ENCODE results near the gene GRM1. TPM values are rescaled to one million over a fixed set of nuclear protein-coding genes. Genes with fewer than 3 reads are reported as not detected.

GRM1 gene
- total and polyA plus RNA-seq, 9 of the 15 experiments (the other 6 are each of a cell fraction or from before 2014, with no cell fraction given) = not detected

DNA sequence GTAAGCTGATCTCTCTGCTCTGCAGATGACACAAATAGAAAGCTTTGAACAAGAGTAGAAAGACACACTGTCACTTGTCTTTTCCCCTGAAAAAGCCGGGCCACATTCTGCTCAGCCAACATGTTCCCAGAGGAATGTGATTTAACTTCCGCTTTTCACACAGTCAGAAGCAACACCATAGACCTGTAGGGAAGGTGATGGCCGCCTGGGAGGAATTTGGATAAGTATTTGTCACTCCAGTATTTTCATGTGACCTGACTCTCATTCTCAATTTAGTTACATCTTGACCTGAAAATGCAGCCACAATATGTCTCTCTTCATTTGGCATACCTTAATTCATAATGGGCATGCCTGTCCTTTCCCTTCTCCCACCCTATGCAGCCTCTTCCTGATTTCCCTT lies 2.0 kb upstream of the GRM1 start (continued):
- TF ChIP-seq ZNF785 (CRISPR knock-in tag; IDR thresholded peaks at IDR 0.05) (no peak), ZC3H8 (IDR thresholded peaks at IDR 0.05) (no peak), ZNF778 (CRISPR knock-in tag; IDR thresholded peaks at IDR 0.05) (no peak), CTCF (IDR thresholded peaks at IDR 0.05 in 2 of 3, conservative IDR thresholded peaks at IDR 0.05 in 1 of 3; ENCODE audit: insufficient read depth in 2 of 3, low read depth in 1 of 3, low read length in 3 of 3) (no peak), HIVEP1 (CRISPR knock-in tag; IDR thresholded peaks at IDR 0.05) (no peak), SETDB1 (IDR thresholded peaks at IDR 0.05; ENCODE audit: low read length) (no peak)

- ATAC-seq = peak; percentile 70
- peaks cover 2% of the 10 kb centered on the region for H3K9me1 ChIP-seq (ENCODE audit: control insufficient read depth, insufficient read depth, low read length)
- H2AFZ ChIP-seq (ENCODE audit: low read depth, low read length) = no peak overlapping the region
- peaks cover 0 to 6% of the 10 kb centered on the region in 2 experiments; a peak in 2 of 5 replicates for H3K4me1 ChIP-seq (replicated peaks in 1 of 2; ENCODE audit: control insufficient read depth in 2 of 2, insufficient read depth in 2 of 2, low read length in 2 of 2)
- H3K36me3 ChIP-seq (ENCODE audit: control insufficient read depth, insufficient read depth, low read length) = no peaks in the 10 kb centered on the region
- H4K20me1 ChIP-seq (replicated peaks; ENCODE audit: control insufficient read depth, insufficient read depth, low read length) = no peaks in the 10 kb centered on the region
- no peak for FAIRE-seq
- ChIA-PET POLR2A (interaction anchor here (0.7 to 1.0 kb wide), 2 partner anchors 14 to 1246 kb away, joined by 3 to 4 read pairs; no protein-coding TSS in a partner anchor), CTCF (ENCODE audit: low intra/inter-chr PET ratio) (no interaction called here)
- no peak overlapping the region for H3K4me2 ChIP-seq (ENCODE audit: insufficient read depth, low read length)
- peaks cover 3 to 25% of the 10 kb centered on the region in 2 experiments; a peak in 3 of 5 replicates for H3K27me3 ChIP-seq (ENCODE audit: control insufficient read depth in 2 of 2, insufficient read depth in 2 of 2, low read length in 2 of 2)
- no peak overlapping the region for H3K9ac ChIP-seq (ENCODE audit: insufficient read depth in 1 of 2, low read depth in 2 of 2, low read length in 2 of 2)
- intact Hi-C loops (cut with micrococcal nuclease) (no loop called here), in situ Hi-C loops (cut with MboI) (no loop called here)
- DNase-seq (ENCODE audit: extremely low read depth in 1 of 4, low spot score in 3 of 4) = no peak
- BruUV-seq (replicated peaks) = no TSS peak
- no peak overlapping the region for H3K27ac ChIP-seq (ENCODE audit: extremely low read depth, low read depth, low read length)
- H3K79me2 ChIP-seq (ENCODE audit: control insufficient read depth, insufficient read depth, low read length) = no peaks in the 10 kb centered on the region
- H3K4me3 ChIP-seq = no peak overlapping the region
- H3K9me3 ChIP-seq (replicated peaks; ENCODE audit: control insufficient read depth, insufficient read depth, low read depth, low read length) = no peaks in the 10 kb centered on the region
- WGBS (ENCODE audit: insufficient coverage, low coverage, missing lambda C conversion rate) = 3% methylated on average over 25 of the region's 31 CpGs
- TF ChIP-seq MCM3 (IDR thresholded peaks at IDR 0.05) = 0 out of 2 replicates have a peak, but pooled peaks have one; percentile 51
- TF ChIP-seq OTX1 (CRISPR knock-in tag; IDR thresholded peaks at IDR 0.05) = peak; percentile 79; the same call in 1 of the 2 replicates
- no peak for TF ChIP-seq HDAC3 (IDR thresholded peaks at IDR 0.05; ENCODE audit: borderline replicate concordance, partially characterized antibody)
- TF ChIP-seq ZBTB26 (CRISPR knock-in tag; IDR thresholded peaks at IDR 0.05) = 0 out of 2 replicates have a peak, but pooled peaks have one; percentile 70
- peak in 2 of 3 experiments; percentile 7; a peak in 1 of 6 replicates for TF ChIP-seq CTCF (IDR thresholded peaks at IDR 0.05 in 2 of 3, conservative IDR thresholded peaks at IDR 0.05 in 1 of 3; ENCODE audit: insufficient read depth in 2 of 3, low read depth in 1 of 3, low read length in 3 of 3)
- TF ChIP-seq, protein P1, sequence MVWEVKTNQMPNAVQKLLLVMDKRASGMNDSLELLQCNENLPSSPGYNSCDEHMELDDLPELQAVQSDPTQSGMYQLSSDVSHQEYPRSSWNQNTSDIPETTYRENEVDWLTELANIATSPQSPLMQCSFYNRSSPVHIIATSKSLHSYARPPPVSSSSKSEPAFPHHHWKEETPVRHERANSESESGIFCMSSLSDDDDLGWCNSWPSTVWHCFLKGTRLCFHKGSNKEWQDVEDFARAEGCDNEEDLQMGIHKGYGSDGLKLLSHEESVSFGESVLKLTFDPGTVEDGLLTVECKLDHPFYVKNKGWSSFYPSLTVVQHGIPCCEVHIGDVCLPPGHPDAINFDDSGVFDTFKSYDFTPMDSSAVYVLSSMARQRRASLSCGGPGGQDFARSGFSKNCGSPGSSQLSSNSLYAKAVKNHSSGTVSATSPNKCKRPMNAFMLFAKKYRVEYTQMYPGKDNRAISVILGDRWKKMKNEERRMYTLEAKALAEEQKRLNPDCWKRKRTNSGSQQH (CRISPR knock-in tag; IDR thresholded peaks at IDR 0.05) = peak; percentile 60; the same call in 1 of the 2 replicates
- no peak for TF ChIP-seq SOX6 (IDR thresholded peaks at IDR 0.05)
These were observed 1.1 kb upstream of the GRM1 start for GRCh38 chr6:146027586-146028251.
